Activated CD8-positive, alpha-beta memory T cell treated with anti-CD3 and anti-CD28 coated beads, Interleukin-2, amount 50 U/mL, for 24 hours (primary cell): Measurements from ENCODE around the gene TAF1D.

ENCODE experiments used
- DNase-seq: peaks from one replicate; pipeline ENCODE4 v3.0.0-alpha.2; 2020; ENCODE audit errors: extremely low read depth

The TAF1D gene

GRCh38 chr11:93720522-93720921, 20.8 kb downstream of the TAF1D start:
- no peak for DNase-seq

- DNase-seq: no peak
Measured at GRCh38 chr11:93719310-93719709, 22.0 kb downstream of the TAF1D start.

GRCh38 chr11:93718057-93718563, 23.2 kb downstream of the TAF1D start:
- no peak for DNase-seq

GRCh38 chr11:93717501-93717900, 23.8 kb downstream of the TAF1D start:
- no peak for DNase-seq

- no peak for DNase-seq
Measured at GRCh38 chr11:93715797-93716396, 25.4 kb downstream of the TAF1D start.

- no peak for DNase-seq
Measured at GRCh38 chr11:93712678-93713077, 28.6 kb downstream of the TAF1D start.

GRCh38 chr11:93710239-93710638, 31.1 kb downstream of the TAF1D start:
- DNase-seq: no peak

GRCh38 chr11:93704237-93704636, 37.1 kb downstream of the TAF1D start:
- no peak for DNase-seq

GRCh38 chr11:93700830-93701229, 40.5 kb downstream of the TAF1D start:
- DNase-seq: no peak

GRCh38 chr11:93697611-93698010, 43.7 kb downstream of the TAF1D start:
- no peak for DNase-seq

- no peak for DNase-seq
Measured at GRCh38 chr11:93694557-93694956, 46.7 kb downstream of the TAF1D start.

- DNase-seq: no peak
Measured at GRCh38 chr11:93694109-93694508, 47.2 kb downstream of the TAF1D start.

- DNase-seq: no peak
Measured at GRCh38 chr11:93689240-93689639, 52.1 kb downstream of the TAF1D start.

GRCh38 chr11:93686812-93687211, 54.5 kb downstream of the TAF1D start:
- no peak for DNase-seq

- no peak for DNase-seq
Measured at GRCh38 chr11:93686226-93686625, 55.1 kb downstream of the TAF1D start.
